Fibroblast of lung (primary cell): ENCODE measurements around the gene CDA.

ENCODE experiments used
- CTCF ChIP-seq, 2 donors: IDR thresholded peaks in 1 of 2; conservative IDR thresholded peaks in 1 of 2; 1 replicate in 1 of 2; 2 replicates in 1 of 2; pipeline ENCODE4 v1.5.1; 2011 to 2012; ENCODE audit warnings: low read length in 2 of 2, control low read depth in 1 of 2, inconsistent platforms in 1 of 2, low read depth in 1 of 2, mild to moderate bottlenecking in 1 of 2
- EZH2 ChIP-seq: IDR thresholded peaks from 2 replicates; pipeline ENCODE4 v1.5.1; 2012; ENCODE audit warnings: low read length, control low read depth, mild to moderate bottlenecking; ENCODE audit errors: missing control alignments

GRCh38 chr1:20662110-20662475 is 73.2 kb downstream of the CDA start:
- TF ChIP-seq CTCF (conservative IDR thresholded peaks at IDR 0.05 in 1 of 2, IDR thresholded peaks at IDR 0.05 in 1 of 2; ENCODE audit: low read depth in 1 of 2, low read length in 2 of 2), result no peak
- no peak for TF ChIP-seq EZH2
